GM12878 (cell line): ENCODE results near the gene TRAPPC12. TPM values are rescaled to one million over a fixed set of nuclear protein-coding genes. Genes with fewer than 3 reads are reported as not detected.

Source experiments
- ATAC-seq: fragments of 200-7000 bp; cut with Tn5 transposase; 3 replicates; pipeline ENCODE4 v1.9.1; 2020; ENCODE audit warnings: mild to moderate bottlenecking, moderate library complexity
- BruUV-seq: library from RNA; stranded (reverse); fragments of 400-500 nt; replicated peaks from 2 replicates; lab custom pipeline; 2021; lab: Mats Ljungman, UMichigan
- CTCF ChIA-PET: fragments of 300-600 bp; sonication (Branson Sonifier 250); formaldehyde crosslinking; extraction: SDS; loops from one replicate; lab custom pipeline; 2021; ENCODE audit warnings: inconsistent platforms; lab: Yijun Ruan, JAX
- POLR2A ChIA-PET: fragments of 350-600 bp; formaldehyde crosslinking; extraction: SDS; loops from one replicate; lab custom pipeline; 2021; ENCODE audit warnings: inconsistent platforms; lab: Charles Lee
- RAD21 ChIA-PET: fragments of 300-600 bp; sonication (Branson Sonifier 250); formaldehyde crosslinking; loops from one replicate; lab custom pipeline; 2023; ENCODE audit warnings: antibody characterized with exemption; ENCODE audit not compliant: unreplicated experiment; lab: Charles Lee
- SMC1A ChIA-PET: fragments of 300-600 bp; sonication (Branson Sonifier 250); formaldehyde crosslinking; loops from one replicate; lab custom pipeline; 2023; ENCODE audit not compliant: unreplicated experiment, uncharacterized antibody; lab: Charles Lee
- DNase-seq: peaks from one replicate; pipeline ENCODE4 v3.0.0-alpha.2; 2011; ENCODE audit warnings: low read depth, low spot score
- FAIRE-seq: peaks from 3 replicates; lab custom pipeline; 2011; peaks lifted over from hg19 to GRCh38; lab: Jason Lieb, UNC
- H2AFZ ChIP-seq: 2 replicates; pipeline ENCODE4 v1.6.0; 2011; ENCODE audit warnings: low read depth, low read length, control low read depth; ENCODE audit not compliant: control insufficient read depth
- H3K27ac ChIP-seq: 2 replicates; pipeline ENCODE4 v1.5.1; 2011; ENCODE audit warnings: control low read depth; ENCODE audit not compliant: control insufficient read depth, insufficient read depth
- H3K27me3 ChIP-seq, 2 experiments: replicated peaks in 1 of 2; 2 replicates each; pipeline versions ENCODE4 v1.6.0 to v1.6.1; 2011; ENCODE audit warnings: low read length in 1 of 2; ENCODE audit not compliant: control insufficient read depth in 2 of 2, insufficient read depth in 2 of 2
- H3K36me3 ChIP-seq, 2 experiments: 2 replicates each; pipeline ENCODE4 v1.5.1; 2011; ENCODE audit warnings: low read length in 1 of 2; ENCODE audit not compliant: control insufficient read depth in 2 of 2, insufficient read depth in 2 of 2
- H3K4me1 ChIP-seq: 2 replicates; pipeline ENCODE4 v1.6.1; 2011; ENCODE audit warnings: mild to moderate bottlenecking, low read length, moderate library complexity, mixed read lengths; ENCODE audit not compliant: control insufficient read depth, insufficient read depth
- H3K4me2 ChIP-seq: 2 replicates; pipeline ENCODE4 v1.6.0; 2011; ENCODE audit warnings: control low read depth; ENCODE audit not compliant: control insufficient read depth, insufficient read depth
- H3K4me3 ChIP-seq: fragments of 200-600 bp; sonication (generic); 2 replicates; pipeline ENCODE4 v1.5.1; 2016
- H3K79me2 ChIP-seq: 2 replicates; pipeline ENCODE4 v1.6.0; 2011; ENCODE audit warnings: low read length; ENCODE audit not compliant: control insufficient read depth, insufficient read depth
- H3K9ac ChIP-seq: 2 replicates; pipeline ENCODE4 v1.8.0; 2011; ENCODE audit warnings: low read length, control low read depth, mixed read lengths; ENCODE audit not compliant: control insufficient read depth, insufficient read depth
- H3K9me3 ChIP-seq: replicated peaks from 3 replicates; pipeline ENCODE4 v1.5.1; 2011; ENCODE audit warnings: mild to moderate bottlenecking, low read length; ENCODE audit not compliant: control insufficient read depth, insufficient read depth
- H4K20me1 ChIP-seq: 2 replicates; pipeline ENCODE4 v1.6.0; 2011; ENCODE audit not compliant: control insufficient read depth, insufficient read depth
- CBX5 ChIP-seq: sonication (generic); IDR thresholded peaks from 2 replicates; pipeline ENCODE4 v1.6.1; 2016; ENCODE audit warnings: low read depth, moderate library complexity, mild to moderate bottlenecking, inconsistent platforms
- NFIC ChIP-seq: IDR thresholded peaks from 2 replicates; pipeline ENCODE4 v1.6.1; 2012; ENCODE audit warnings: low read depth, mild to moderate bottlenecking, inconsistent platforms, low read length, moderate library complexity
- SIN3A ChIP-seq: IDR thresholded peaks from 2 replicates; pipeline ENCODE4 v1.6.1; 2012; ENCODE audit warnings: low read depth, low read length, improper control_type of control experiment
- SUPT20H ChIP-seq: IDR thresholded peaks from 2 replicates; pipeline ENCODE4 v1.6.1; 2011; ENCODE audit warnings: low read depth, mild to moderate bottlenecking, low read length, moderate library complexity, borderline replicate concordance; ENCODE audit not compliant: control insufficient read depth
- WGBS: methylation state at CpG from one replicate; pipeline ENCODE4 v1.1.6; 2016; ENCODE audit warnings: low lambda C conversion rate; ENCODE audit not compliant: insufficient replicate concordance, insufficient coverage; ENCODE audit errors: missing lambda C conversion rate; 5-methylcytosine and 5-hydroxymethylcytosine counted together
- in situ Hi-C: fragments of 300-500 bp; cut with MboI; formaldehyde crosslinking; loops from 9 replicates; pipeline ENCODE4 v1.14.3; 2018; ENCODE audit warnings: mixed read lengths
- intact Hi-C: fragments of 100-400 bp; cut with micrococcal nuclease; formaldehyde crosslinking; loops from one replicate; pipeline ENCODE4 v1.14.2; 2022; ENCODE audit not compliant: unreplicated experiment
- polyA plus RNA-seq, 11 experiments: library from polyadenylated mRNA; depleted of rRNA in 4 of 11; unstranded in 6 of 11; stranded (reverse) in 5 of 11; fragments of >200 nt; fragmentation: Nextera tagmentation in 4 of 11; fragmentation: Illumina TruSeq in 1 of 11; extraction: Ambion mirVana in 4 of 11; extraction: Trizol in 1 of 11; gene quantifications; 1 replicate in 1 of 11; 2 replicates in 10 of 11; pipeline versions ENCODE4 v1.2.1 to v1.2.3, GENCODE V29; 2011 to 2016; ENCODE audit warnings: inconsistent platforms in 2 of 11, missing spikeins in 2 of 11, low read depth in 1 of 11
- total RNA-seq, 4 experiments: library from RNA; depleted of rRNA in 3 of 4; stranded (reverse); fragments of >200 nt in 3 of 4; fragmentation: Illumina TruSeq in 1 of 4; extraction: Trizol in 1 of 4; gene quantifications; 2 replicates each; pipeline versions ENCODE4 v1.2.1 to v1.2.3, GENCODE V29; 2013 to 2021
- TF ChIP-seq, protein P1 (sequence below): fragments of 450-650 bp; IDR thresholded peaks from 2 replicates; pipeline ENCODE4 v1.6.1; 2017; ENCODE audit warnings: borderline replicate concordance
- TF ChIP-seq, protein P2 (sequence below): fragments of 450-650 bp; IDR thresholded peaks from 2 replicates; pipeline ENCODE4 v1.6.1; 2017; ENCODE audit warnings: low read depth, mild to moderate bottlenecking, moderate library complexity
- TF ChIP-seq, protein P3 (sequence below): IDR thresholded peaks from 2 replicates; pipeline ENCODE4 v1.6.1; 2011; ENCODE audit warnings: mild to moderate bottlenecking, low read depth, low read length, moderate library complexity; ENCODE audit not compliant: insufficient replicate concordance

TRAPPC12 gene
- total and polyA plus RNA-seq, 10 of the 15 experiments (the other 5 are each of a cell fraction or from before 2014, with no cell fraction given), result 8.6 to 77.1 (median 37.4) TPM

DNA sequence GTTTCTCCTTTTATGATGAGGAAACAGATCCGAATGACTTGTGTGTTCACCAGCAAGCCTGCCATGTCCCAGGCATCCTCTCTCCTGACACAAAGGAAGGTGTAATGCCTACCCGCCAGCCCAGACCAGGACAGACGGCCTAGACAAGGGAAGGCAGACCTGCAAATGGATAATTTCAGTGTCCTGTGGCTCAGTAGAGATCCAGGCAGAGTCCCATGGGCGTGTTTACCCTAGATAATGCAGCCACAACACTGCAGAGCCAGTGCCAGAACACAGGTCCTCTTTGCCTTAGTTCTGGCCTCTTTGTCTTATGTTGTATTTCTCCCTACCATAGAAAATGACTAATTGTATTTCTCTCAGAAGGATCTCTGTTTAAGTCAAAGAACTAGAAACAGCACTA lies 12.7 kb downstream of the TRAPPC12 start (continued):
- TF ChIP-seq, protein P1, sequence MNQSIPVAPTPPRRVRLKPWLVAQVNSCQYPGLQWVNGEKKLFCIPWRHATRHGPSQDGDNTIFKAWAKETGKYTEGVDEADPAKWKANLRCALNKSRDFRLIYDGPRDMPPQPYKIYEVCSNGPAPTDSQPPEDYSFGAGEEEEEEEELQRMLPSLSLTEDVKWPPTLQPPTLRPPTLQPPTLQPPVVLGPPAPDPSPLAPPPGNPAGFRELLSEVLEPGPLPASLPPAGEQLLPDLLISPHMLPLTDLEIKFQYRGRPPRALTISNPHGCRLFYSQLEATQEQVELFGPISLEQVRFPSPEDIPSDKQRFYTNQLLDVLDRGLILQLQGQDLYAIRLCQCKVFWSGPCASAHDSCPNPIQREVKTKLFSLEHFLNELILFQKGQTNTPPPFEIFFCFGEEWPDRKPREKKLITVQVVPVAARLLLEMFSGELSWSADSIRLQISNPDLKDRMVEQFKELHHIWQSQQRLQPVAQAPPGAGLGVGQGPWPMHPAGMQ, result no peak
- TF ChIP-seq NFIC (no peak), SUPT20H (no peak)
- TF ChIP-seq, protein P2, sequence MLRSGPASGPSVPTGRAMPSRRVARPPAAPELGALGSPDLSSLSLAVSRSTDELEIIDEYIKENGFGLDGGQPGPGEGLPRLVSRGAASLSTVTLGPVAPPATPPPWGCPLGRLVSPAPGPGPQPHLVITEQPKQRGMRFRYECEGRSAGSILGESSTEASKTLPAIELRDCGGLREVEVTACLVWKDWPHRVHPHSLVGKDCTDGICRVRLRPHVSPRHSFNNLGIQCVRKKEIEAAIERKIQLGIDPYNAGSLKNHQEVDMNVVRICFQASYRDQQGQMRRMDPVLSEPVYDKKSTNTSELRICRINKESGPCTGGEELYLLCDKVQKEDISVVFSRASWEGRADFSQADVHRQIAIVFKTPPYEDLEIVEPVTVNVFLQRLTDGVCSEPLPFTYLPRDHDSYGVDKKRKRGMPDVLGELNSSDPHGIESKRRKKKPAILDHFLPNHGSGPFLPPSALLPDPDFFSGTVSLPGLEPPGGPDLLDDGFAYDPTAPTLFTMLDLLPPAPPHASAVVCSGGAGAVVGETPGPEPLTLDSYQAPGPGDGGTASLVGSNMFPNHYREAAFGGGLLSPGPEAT, result no peak
- TF ChIP-seq, protein P3, sequence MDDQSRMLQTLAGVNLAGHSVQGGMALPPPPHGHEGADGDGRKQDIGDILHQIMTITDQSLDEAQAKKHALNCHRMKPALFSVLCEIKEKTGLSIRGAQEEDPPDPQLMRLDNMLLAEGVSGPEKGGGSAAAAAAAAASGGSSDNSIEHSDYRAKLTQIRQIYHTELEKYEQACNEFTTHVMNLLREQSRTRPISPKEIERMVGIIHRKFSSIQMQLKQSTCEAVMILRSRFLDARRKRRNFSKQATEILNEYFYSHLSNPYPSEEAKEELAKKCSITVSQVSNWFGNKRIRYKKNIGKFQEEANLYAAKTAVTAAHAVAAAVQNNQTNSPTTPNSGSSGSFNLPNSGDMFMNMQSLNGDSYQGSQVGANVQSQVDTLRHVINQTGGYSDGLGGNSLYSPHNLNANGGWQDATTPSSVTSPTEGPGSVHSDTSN, result no peak

DNA sequence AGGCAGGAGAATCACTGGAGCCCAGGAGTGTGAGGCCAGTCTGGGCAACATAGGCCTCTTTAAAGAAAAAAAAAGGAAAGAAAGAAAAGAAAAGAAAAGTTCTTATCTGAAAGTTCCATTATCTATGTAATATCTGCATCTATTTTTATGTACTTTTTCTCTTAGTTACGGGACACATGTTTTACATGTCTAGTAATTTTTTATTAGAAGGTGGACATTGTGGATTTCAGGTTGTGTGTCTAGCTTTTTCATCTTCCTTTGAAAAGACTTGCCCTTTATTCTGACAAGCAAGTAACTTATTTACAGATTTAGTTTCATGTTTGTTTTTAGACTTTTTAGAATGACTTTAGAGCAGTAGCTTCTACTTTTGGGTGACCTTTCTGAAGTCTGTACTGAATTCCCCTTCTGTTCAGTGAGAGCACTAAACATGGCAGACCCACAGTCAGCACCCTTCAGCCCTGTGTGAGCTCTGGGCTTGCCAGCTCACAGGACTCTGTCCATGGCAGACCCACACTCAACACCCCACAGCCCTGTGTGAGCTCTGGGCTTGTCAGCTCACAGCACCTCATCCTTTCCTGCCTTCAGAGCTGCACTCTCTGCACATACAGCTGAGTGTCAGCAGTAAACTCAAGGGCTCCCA lies 17.5 kb downstream of the TRAPPC12 start:
- Histone ChIP-seq H3K4me3 (no peak overlapping the region), H3K27ac (no peak overlapping the region), H3K9me3 (peaks cover 15% of the 10 kb centered on the region; the same call in 2 of the 3 replicates), H3K4me2 (no peak overlapping the region), H3K79me2 (peaks cover 2% of the 10 kb centered on the region), H4K20me1 (no peaks in the 10 kb centered on the region), H2AFZ (no peak overlapping the region), H3K36me3 (peaks cover 5 to 8% of the 10 kb centered on the region in 2 experiments), H3K9ac (no peak overlapping the region), H3K4me1 (no peaks in the 10 kb centered on the region), H3K27me3 (no peaks in the 10 kb centered on the region)
- FAIRE-seq (peak; percentile 7), DNase-seq (no peak), ATAC-seq (no peak)
- BruUV-seq, result no TSS peak
- POLR2A ChIA-PET, result interaction anchor here (1.0 to 1.2 kb wide), 2 partner anchors 12 to 19 kb away, joined by 3 to 4 read pairs; partner anchors contain the start of gene EIPR1
- in situ Hi-C loops (no loop called here), intact Hi-C loops (no loop called here)
- SMC1A ChIA-PET, result interaction anchor here (0.6 to 4.4 kb wide), 4 partner anchors 12 to 383 kb away, joined by 3 to 18 read pairs (median 4); partner anchors contain the start of gene EIPR1
- WGBS, result 94% methylated on average over 1 of the region's 1 CpG
- RAD21 ChIA-PET, result interaction anchor here (1.3 kb wide), 1 partner anchor 19 kb away, joined by 4 read pairs; the partner anchor contains the start of gene EIPR1
- no peak for TF ChIP-seq SIN3A
- TF ChIP-seq CBX5, result peak; percentile 60; the same call in 1 of the 2 replicates
- CTCF ChIA-PET, result interaction anchor here (1.2 to 2.8 kb wide), 4 partner anchors 9 to 27 kb away, joined by 3 to 10 read pairs (median 4); partner anchors contain the start of gene TRAPPC12
